GM13977 (cell line): ENCODE data around the gene LPIN3.

Experiments
- DNase-seq: peaks from one replicate; pipeline ENCODE4 v3.0.0; 2012; ENCODE audit warnings: low spot score
- in situ Hi-C: fragments of 300-500 bp; cut with MboI; formaldehyde crosslinking; loops from one replicate; pipeline ENCODE4 v1.12.0; 2022; ENCODE audit warnings: low sequenced_read_pairs, low pct_unique_long_range_greater_than_20kb, mixed read lengths, inconsistent platforms; ENCODE audit not compliant: unreplicated experiment
- TF ChIP-seq, protein P1 (sequence below): IDR thresholded peaks from 2 replicates; pipeline ENCODE4 v1.5.1; 2012; ENCODE audit warnings: mild to moderate bottlenecking, control low read depth; ENCODE audit not compliant: insufficient read depth; ENCODE audit errors: extremely low read depth, missing control alignments

The LPIN3 gene

DNA sequence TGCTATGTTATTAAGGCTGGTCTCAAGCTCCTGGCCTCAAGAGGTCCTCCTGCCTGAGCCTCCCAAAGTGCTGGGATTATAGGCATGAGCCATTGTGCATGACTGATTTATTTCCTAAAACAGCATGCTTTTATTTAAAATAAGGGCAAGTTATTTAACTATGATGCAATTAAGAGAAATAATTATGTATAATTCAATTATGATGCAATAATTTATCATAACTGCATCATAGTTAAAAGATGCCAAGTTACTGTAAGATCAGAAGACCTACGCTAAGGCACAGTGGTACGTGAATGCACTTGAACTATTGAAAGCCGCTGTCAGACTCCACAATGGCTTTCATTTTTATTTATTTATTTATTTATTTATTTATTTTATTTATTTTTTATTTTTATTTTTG lies 50.3 kb downstream of the LPIN3 start:
- no peak for DNase-seq
- TF ChIP-seq, protein P1, sequence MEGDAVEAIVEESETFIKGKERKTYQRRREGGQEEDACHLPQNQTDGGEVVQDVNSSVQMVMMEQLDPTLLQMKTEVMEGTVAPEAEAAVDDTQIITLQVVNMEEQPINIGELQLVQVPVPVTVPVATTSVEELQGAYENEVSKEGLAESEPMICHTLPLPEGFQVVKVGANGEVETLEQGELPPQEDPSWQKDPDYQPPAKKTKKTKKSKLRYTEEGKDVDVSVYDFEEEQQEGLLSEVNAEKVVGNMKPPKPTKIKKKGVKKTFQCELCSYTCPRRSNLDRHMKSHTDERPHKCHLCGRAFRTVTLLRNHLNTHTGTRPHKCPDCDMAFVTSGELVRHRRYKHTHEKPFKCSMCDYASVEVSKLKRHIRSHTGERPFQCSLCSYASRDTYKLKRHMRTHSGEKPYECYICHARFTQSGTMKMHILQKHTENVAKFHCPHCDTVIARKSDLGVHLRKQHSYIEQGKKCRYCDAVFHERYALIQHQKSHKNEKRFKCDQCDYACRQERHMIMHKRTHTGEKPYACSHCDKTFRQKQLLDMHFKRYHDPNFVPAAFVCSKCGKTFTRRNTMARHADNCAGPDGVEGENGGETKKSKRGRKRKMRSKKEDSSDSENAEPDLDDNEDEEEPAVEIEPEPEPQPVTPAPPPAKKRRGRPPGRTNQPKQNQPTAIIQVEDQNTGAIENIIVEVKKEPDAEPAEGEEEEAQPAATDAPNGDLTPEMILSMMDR = no peak
- in situ Hi-C loops = no loop called here

GRCh38 chr20:41391587-41392001 lies 51.0 kb downstream of the LPIN3 start:
- TF ChIP-seq, protein P1 = no peak
- DNase-seq = no peak
- in situ Hi-C loops = no loop called here

DNA sequence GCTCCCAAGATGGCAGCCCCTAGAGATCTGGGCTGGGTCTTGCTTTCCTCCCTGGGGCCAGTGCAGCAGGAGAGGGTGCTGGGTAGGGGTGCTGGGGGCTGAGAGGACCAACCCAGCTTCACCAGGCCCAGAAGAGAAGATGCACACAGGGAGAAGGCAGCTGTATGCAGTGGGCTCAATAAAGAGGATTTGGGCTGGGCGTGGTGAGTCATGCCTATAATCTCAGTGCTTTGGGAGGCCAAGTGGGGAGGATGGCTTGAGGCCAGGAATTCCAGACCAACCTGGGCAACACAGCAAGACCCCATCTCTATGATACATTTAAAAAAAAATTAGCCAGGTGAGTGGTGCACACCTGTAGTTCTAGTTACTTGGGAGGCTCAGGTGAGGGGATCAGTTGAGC lies 51.7 kb downstream of the LPIN3 start:
- no peak for DNase-seq
- in situ Hi-C loops = no loop called here
- TF ChIP-seq, protein P1 = no peak

- in situ Hi-C loops = no loop called here
- no peak for DNase-seq
- TF ChIP-seq, protein P1 = no peak
Observed at GRCh38 chr20:41392871-41393704, 52.5 kb downstream of the LPIN3 start.

DNA sequence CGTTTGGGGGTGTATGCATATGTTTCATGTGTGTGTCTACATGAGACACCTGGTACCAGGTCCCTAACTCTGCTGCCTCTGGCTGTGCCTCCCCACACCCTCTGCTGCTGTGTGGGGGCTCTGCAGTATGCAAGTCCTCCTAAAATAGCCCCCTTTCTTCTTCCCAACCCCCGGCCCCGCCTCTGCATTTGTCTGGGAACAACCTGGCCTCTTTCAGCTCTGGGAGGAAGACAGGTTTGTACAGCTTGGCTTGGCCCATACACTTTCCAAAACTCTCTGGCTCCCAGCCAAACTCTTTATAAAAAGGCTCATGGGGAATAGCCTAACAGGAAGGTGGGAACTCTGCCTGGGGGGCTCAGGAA lies 53.1 kb downstream of the LPIN3 start:
- DNase-seq = no peak
- TF ChIP-seq, protein P1 = no peak
- in situ Hi-C loops = no loop called here

GRCh38 chr20:41394081-41394480 lies 53.5 kb downstream of the LPIN3 start:
- in situ Hi-C loops = no loop called here
- no peak for DNase-seq
- TF ChIP-seq, protein P1 = no peak
